ENCODE results near the gene MILR1.

- TF ChIP-seq EZH2 (IDR thresholded peaks at IDR 0.05; ENCODE audit: borderline replicate concordance, low read depth, low read length, severe bottlenecking) (no peak), CTCF (IDR thresholded peaks at IDR 0.05; ENCODE audit: borderline replicate concordance, extremely low read depth, low read length, poor library complexity, severe bottlenecking) (no peak)
Measured at GRCh38 chr17:64499805-64500486, 51.0 kb downstream of the MILR1 start.
